Duodenal mucosa (tissue), 2 donors: ENCODE measurements around the gene KRT84.

Experiments
- H3K27ac ChIP-seq: one replicate; pipeline ENCODE4 v1.7.0; 2013; ENCODE audit warnings: low read depth, low read length
- H3K27me3 ChIP-seq, 2 donors: one replicate each; pipeline ENCODE4 v1.7.0; 2013; ENCODE audit warnings: low read length in 2 of 2, control low read depth in 1 of 2; ENCODE audit not compliant: insufficient read depth in 2 of 2, control insufficient read depth in 1 of 2
- H3K36me3 ChIP-seq, 2 donors: one replicate each; pipeline ENCODE4 v1.7.0; 2013; ENCODE audit warnings: low read length in 2 of 2, control low read depth in 1 of 2; ENCODE audit not compliant: insufficient read depth in 2 of 2, control insufficient read depth in 1 of 2
- H3K4me1 ChIP-seq, 2 donors: one replicate each; pipeline ENCODE4 v1.7.0; 2013; ENCODE audit warnings: low read length in 2 of 2, control low read depth in 1 of 2; ENCODE audit not compliant: insufficient read depth in 2 of 2, control insufficient read depth in 1 of 2
- H3K4me3 ChIP-seq, 2 donors: one replicate each; pipeline ENCODE4 v1.7.0; 2013; ENCODE audit warnings: low read length in 2 of 2, low read depth in 1 of 2
- H3K9ac ChIP-seq, 2 donors: one replicate each; pipeline ENCODE4 v1.7.0; 2013; ENCODE audit warnings: low read length in 2 of 2, low read depth in 1 of 2
- H3K9me3 ChIP-seq, 2 donors: one replicate each; pipeline ENCODE4 v1.7.0; 2013; ENCODE audit warnings: low read length in 2 of 2, control low read depth in 1 of 2; ENCODE audit not compliant: control insufficient read depth in 1 of 2

Gene KRT84

GRCh38 chr12:52385226-52385702 is at the start of gene KRT84:
TSS of gene KRT84 (minus strand) at chr12:52385652. CDS start at chr12:52385585, 67 bp downstream.
- Histone ChIP-seq H3K4me1 (no peaks in the 10 kb centered on the region), H3K9ac (no peak within 1 kb of the TSS), H3K27me3 (peaks cover 0 to 14% of the 10 kb centered on the region in 2 donors), H3K36me3 (no peaks in the 10 kb centered on the region), H3K4me3 (no peak within 1 kb of the TSS), H3K9me3 (no peaks in the 10 kb centered on the region), H3K27ac (no peak within 1 kb of the TSS)

- Histone ChIP-seq H3K9me3 (no peaks in the 10 kb centered on the region), H3K36me3 (no peaks in the 10 kb centered on the region), H3K9ac (no peak overlapping the region), H3K27ac (no peak overlapping the region), H3K4me1 (peaks cover 21 to 32% of the 10 kb centered on the region in 2 donors), H3K4me3 (no peak overlapping the region), H3K27me3 (peaks cover 4 to 5% of the 10 kb centered on the region in 2 donors)
Observed at GRCh38 chr12:52434760-52435530, 49.5 kb upstream of the KRT84 start.

- Histone ChIP-seq H3K27me3 (peaks cover 4 to 5% of the 10 kb centered on the region in 2 donors), H3K4me3 (no peak within 1 kb of the TSS), H3K27ac (no peak within 1 kb of the TSS), H3K36me3 (no peaks in the 10 kb centered on the region), H3K4me1 (peaks cover 21 to 32% of the 10 kb centered on the region in 2 donors), H3K9ac (no peak within 1 kb of the TSS), H3K9me3 (no peaks in the 10 kb centered on the region)
Observed at GRCh38 chr12:52434081-52434733, 48.8 kb upstream of the KRT84 start, which contains the start of gene KRT75. TSS of gene KRT75 (minus strand) at chr12:52434371. CDS start at chr12:52434304, 67 bp downstream.

GRCh38 chr12:52433501-52434080 is 48.1 kb upstream of the KRT84 start:
- Histone ChIP-seq H3K27me3 (peaks cover 4 to 5% of the 10 kb centered on the region in 2 donors), H3K4me3 (no peak overlapping the region), H3K9ac (no peak overlapping the region), H3K27ac (no peak overlapping the region), H3K9me3 (no peaks in the 10 kb centered on the region), H3K4me1 (peaks cover 18 to 28% of the 10 kb centered on the region in 2 donors), H3K36me3 (no peaks in the 10 kb centered on the region)

GRCh38 chr12:52432559-52433207 is 47.2 kb upstream of the KRT84 start:
- Histone ChIP-seq H3K9me3 (no peaks in the 10 kb centered on the region), H3K27me3 (peaks cover 4 to 5% of the 10 kb centered on the region in 2 donors), H3K4me1 (peaks cover 14 to 19% of the 10 kb centered on the region in 2 donors), H3K9ac (no peak overlapping the region), H3K4me3 (no peak overlapping the region), H3K36me3 (no peaks in the 10 kb centered on the region), H3K27ac (no peak overlapping the region)

GRCh38 chr12:52428121-52428520 is 42.7 kb upstream of the KRT84 start:
- Histone ChIP-seq H3K36me3 (no peaks in the 10 kb centered on the region), H3K9me3 (no peaks in the 10 kb centered on the region), H3K4me3 (no peak overlapping the region), H3K4me1 (no peaks in the 10 kb centered on the region), H3K27me3 (peaks cover 3 to 4% of the 10 kb centered on the region in 2 donors), H3K9ac (no peak overlapping the region), H3K27ac (no peak overlapping the region)

- H3K9me3 ChIP-seq, result no peaks in the 10 kb centered on the region
- H3K27ac ChIP-seq, result no peak overlapping the region
- H3K4me1 ChIP-seq, result no peaks in the 10 kb centered on the region
- peaks cover 0 to under 1% of the 10 kb centered on the region in 2 donors for H3K27me3 ChIP-seq
- no peak overlapping the region for H3K9ac ChIP-seq
- H3K36me3 ChIP-seq, result no peaks in the 10 kb centered on the region
- H3K4me3 ChIP-seq, result no peak overlapping the region
Observed at GRCh38 chr12:52427083-52427482, 41.6 kb upstream of the KRT84 start.

GRCh38 chr12:52426034-52426433 is 40.6 kb upstream of the KRT84 start:
- H3K9ac ChIP-seq, result no peak overlapping the region
- no peak overlapping the region for H3K27ac ChIP-seq
- H3K4me3 ChIP-seq, result no peak overlapping the region
- no peaks in the 10 kb centered on the region for H3K4me1 ChIP-seq
- no peaks in the 10 kb centered on the region for H3K27me3 ChIP-seq
- H3K9me3 ChIP-seq, result no peaks in the 10 kb centered on the region
- no peaks in the 10 kb centered on the region for H3K36me3 ChIP-seq

- H3K9me3 ChIP-seq, result no peaks in the 10 kb centered on the region
- H3K4me1 ChIP-seq, result no peaks in the 10 kb centered on the region
- H3K4me3 ChIP-seq, result no peak overlapping the region
- H3K27ac ChIP-seq, result no peak overlapping the region
- no peaks in the 10 kb centered on the region for H3K27me3 ChIP-seq
- H3K9ac ChIP-seq, result no peak overlapping the region
- H3K36me3 ChIP-seq, result no peaks in the 10 kb centered on the region
Observed at GRCh38 chr12:52425466-52425865, 40.0 kb upstream of the KRT84 start.
